Osteoblast (primary cell): ENCODE measurements around the gene CDADC1. TPM values are rescaled to one million over a fixed set of nuclear protein-coding genes. Genes with fewer than 3 reads are reported as not detected.

ENCODE experiments used
- DNase-seq: peaks from one replicate; pipeline ENCODE4 v3.0.0; 2011; ENCODE audit warnings: low spot score, mixed read lengths; ENCODE audit not compliant: insufficient read length; ENCODE audit errors: missing footprints
- H2AFZ ChIP-seq: 2 replicates; pipeline ENCODE4 v1.6.0; 2011; ENCODE audit warnings: mild to moderate bottlenecking, low read length
- H3K27ac ChIP-seq: 2 replicates; pipeline ENCODE4 v1.5.1; 2011; ENCODE audit warnings: mild to moderate bottlenecking, low read depth, low read length, moderate library complexity
- H3K27me3 ChIP-seq: 2 replicates; pipeline ENCODE4 v1.6.0; 2012; ENCODE audit warnings: mild to moderate bottlenecking, control low read depth, inconsistent platforms, low read length, moderate library complexity; ENCODE audit not compliant: insufficient read depth
- H3K36me3 ChIP-seq: 2 replicates; pipeline ENCODE4 v1.5.1; 2011; ENCODE audit warnings: mild to moderate bottlenecking, low read length, control low read depth, moderate library complexity; ENCODE audit not compliant: insufficient read depth
- H3K4me1 ChIP-seq: 2 replicates; pipeline ENCODE4 v1.5.1; 2011; ENCODE audit warnings: mild to moderate bottlenecking, low read length, control low read depth, moderate library complexity; ENCODE audit not compliant: insufficient read depth
- H3K4me2 ChIP-seq: 2 replicates; pipeline ENCODE4 v1.6.0; 2011; ENCODE audit warnings: mild to moderate bottlenecking, low read length; ENCODE audit not compliant: insufficient read depth
- H3K4me3 ChIP-seq: fragments of 200-600 bp; sonication (generic); 3 replicates; pipeline ENCODE4 v1.5.1; 2012; ENCODE audit warnings: mild to moderate bottlenecking, low read length, inconsistent platforms; ENCODE audit not compliant: insufficient read depth
- H3K79me2 ChIP-seq: 2 replicates; pipeline ENCODE4 v1.6.0; 2012; ENCODE audit warnings: mild to moderate bottlenecking, low read length, control low read depth, inconsistent platforms; ENCODE audit not compliant: insufficient read depth
- H3K9me3 ChIP-seq: 2 replicates; pipeline ENCODE4 v1.5.1; 2011; ENCODE audit warnings: low read depth, low read length, control low read depth
- H4K20me1 ChIP-seq: 2 replicates; pipeline ENCODE4 v1.6.0; 2012; ENCODE audit warnings: mild to moderate bottlenecking, low read length, control low read depth; ENCODE audit not compliant: insufficient read depth
- CTCF ChIP-seq: IDR thresholded peaks from 2 replicates; pipeline ENCODE4 v1.5.1; 2011; ENCODE audit warnings: mild to moderate bottlenecking, low read depth, low read length, moderate library complexity; ENCODE audit errors: extremely low read depth
- total RNA-seq: library from RNA; depleted of rRNA; stranded (reverse); fragments of >200 nt; gene quantifications from 2 replicates; pipeline ENCODE4 v1.2.3, GENCODE V29; 2012

The CDADC1 gene
- total RNA-seq, 1 donor, result 3.6 TPM

- no peak for TF ChIP-seq CTCF
- Histone ChIP-seq H3K79me2 (no peaks in the 10 kb centered on the region), H2AFZ (no peak overlapping the region)
Measured at GRCh38 chr13:49310251-49310650, 62.5 kb downstream of the CDADC1 start.

GRCh38 chr13:49311816-49312215 lies 64.1 kb downstream of the CDADC1 start:
- no peak for DNase-seq
- H3K27me3 ChIP-seq, result no peaks in the 10 kb centered on the region
- H3K79me2 ChIP-seq, result no peaks in the 10 kb centered on the region
- H4K20me1 ChIP-seq, result no peaks in the 10 kb centered on the region
- no peak overlapping the region for H2AFZ ChIP-seq
- TF ChIP-seq CTCF, result no peak
- H3K9me3 ChIP-seq, result no peaks in the 10 kb centered on the region
- H3K4me2 ChIP-seq, result no peak overlapping the region
- no peaks in the 10 kb centered on the region for H3K36me3 ChIP-seq
- no peak overlapping the region for H3K4me3 ChIP-seq
- peaks cover 39% of the 10 kb centered on the region for H3K4me1 ChIP-seq
- H3K27ac ChIP-seq, result no peak overlapping the region

More at GRCh38 chr13:49310251-49310650, 62.5 kb downstream of the CDADC1 start:
- H3K4me2 ChIP-seq, result no peak overlapping the region
- H3K27ac ChIP-seq, result no peak overlapping the region
- no peaks in the 10 kb centered on the region for H4K20me1 ChIP-seq
- no peaks in the 10 kb centered on the region for H3K27me3 ChIP-seq
- H3K36me3 ChIP-seq, result no peaks in the 10 kb centered on the region
- H3K9me3 ChIP-seq, result no peaks in the 10 kb centered on the region
- no peak overlapping the region for H3K4me3 ChIP-seq
- DNase-seq, result no peak
- H3K4me1 ChIP-seq, result peaks cover 39% of the 10 kb centered on the region

GRCh38 chr13:49314344-49314882 lies 66.7 kb downstream of the CDADC1 start:
- TF ChIP-seq CTCF, result no peak

GRCh38 chr13:49315036-49315565 lies 67.4 kb downstream of the CDADC1 start:
- H3K27ac ChIP-seq, result peak overlapping the region; percentile 89
- no peaks in the 10 kb centered on the region for H3K79me2 ChIP-seq
- no peaks in the 10 kb centered on the region for H3K27me3 ChIP-seq
- no peaks in the 10 kb centered on the region for H3K9me3 ChIP-seq
- no peaks in the 10 kb centered on the region for H4K20me1 ChIP-seq
- H2AFZ ChIP-seq, result no peak overlapping the region
- no peak for DNase-seq
- H3K36me3 ChIP-seq, result no peaks in the 10 kb centered on the region
- H3K4me3 ChIP-seq, result no peak overlapping the region
- H3K4me1 ChIP-seq, result peaks cover 17% of the 10 kb centered on the region
- no peak overlapping the region for H3K4me2 ChIP-seq
- TF ChIP-seq CTCF, result no peak

More at GRCh38 chr13:49314344-49314882, 66.7 kb downstream of the CDADC1 start:
- no peaks in the 10 kb centered on the region for H3K79me2 ChIP-seq
- no peak for DNase-seq
- peaks cover 17% of the 10 kb centered on the region for H3K4me1 ChIP-seq
- H4K20me1 ChIP-seq, result no peaks in the 10 kb centered on the region
- H3K4me3 ChIP-seq, result no peak overlapping the region
- H3K36me3 ChIP-seq, result no peaks in the 10 kb centered on the region
- peak overlapping the region; percentile 89 for H3K27ac ChIP-seq
- H3K9me3 ChIP-seq, result no peaks in the 10 kb centered on the region
- peak overlapping the region; percentile 26 for H3K4me2 ChIP-seq
- no peaks in the 10 kb centered on the region for H3K27me3 ChIP-seq
- H2AFZ ChIP-seq, result peak overlapping the region; percentile 44
